SJSA1 (cell line): ENCODE measurements around the gene MCU. TPM values are rescaled to one million over a fixed set of nuclear protein-coding genes. Genes with fewer than 3 reads are reported as not detected.
A peak's percentile ranks its signal among the peaks of the same experiment; 100 is the strongest.

ENCODE experiments used
- DNase-seq, 2 experiments: peaks; one replicate each; pipeline ENCODE4 v3.0.0-alpha.2; 2015 to 2020; ENCODE audit warnings: low spot score in 2 of 2, low read depth in 1 of 2
- H3K27ac ChIP-seq: fragments of 250-450 bp; sonication (Bioruptor Pico); 2 replicates; pipeline ENCODE4 v1.5.1; 2020; ENCODE audit warnings: mild to moderate bottlenecking, moderate library complexity
- H3K27me3 ChIP-seq: fragments of 250-450 bp; sonication (Bioruptor Pico); replicated peaks from 2 replicates; pipeline ENCODE4 v1.5.1; 2020; ENCODE audit warnings: mild to moderate bottlenecking, moderate library complexity
- H3K36me3 ChIP-seq: fragments of 250-450 bp; sonication (Bioruptor Pico); 2 replicates; pipeline ENCODE4 v1.5.1; 2020; ENCODE audit warnings: mild to moderate bottlenecking
- H3K4me1 ChIP-seq: fragments of 250-450 bp; sonication (Bioruptor Pico); replicated peaks from 2 replicates; pipeline ENCODE4 v1.6.1; 2021; ENCODE audit warnings: mild to moderate bottlenecking
- H3K4me3 ChIP-seq: fragments of 250-450 bp; sonication (Bioruptor Pico); 2 replicates; pipeline ENCODE4 v1.5.1; 2020; ENCODE audit warnings: mild to moderate bottlenecking
- H3K9me3 ChIP-seq: fragments of 250-450 bp; sonication (Bioruptor Pico); replicated peaks from 2 replicates; pipeline ENCODE4 v1.5.1; 2020; ENCODE audit warnings: mild to moderate bottlenecking
- total RNA-seq: library from RNA; depleted of rRNA; stranded (reverse); fragments of >200 nt; shearing (Covaris generic); gene quantifications from 2 replicates; pipeline ENCODE4 v1.2.3, GENCODE V29; 2014

The MCU gene
- total RNA-seq, 1 experiment from 2014 or later, result 59.9 TPM

GRCh38 chr10:72796538-72796937, 104.6 kb downstream of the MCU start:
- no peaks in the 10 kb centered on the region for H3K27me3 ChIP-seq
- no peak overlapping the region for H3K27ac ChIP-seq
- DNase-seq, result no peak
- H3K4me1 ChIP-seq, result peaks cover 33% of the 10 kb centered on the region
- peaks cover 10% of the 10 kb centered on the region for H3K36me3 ChIP-seq
- no peaks in the 10 kb centered on the region for H3K9me3 ChIP-seq
- no peak overlapping the region for H3K4me3 ChIP-seq

DNA sequence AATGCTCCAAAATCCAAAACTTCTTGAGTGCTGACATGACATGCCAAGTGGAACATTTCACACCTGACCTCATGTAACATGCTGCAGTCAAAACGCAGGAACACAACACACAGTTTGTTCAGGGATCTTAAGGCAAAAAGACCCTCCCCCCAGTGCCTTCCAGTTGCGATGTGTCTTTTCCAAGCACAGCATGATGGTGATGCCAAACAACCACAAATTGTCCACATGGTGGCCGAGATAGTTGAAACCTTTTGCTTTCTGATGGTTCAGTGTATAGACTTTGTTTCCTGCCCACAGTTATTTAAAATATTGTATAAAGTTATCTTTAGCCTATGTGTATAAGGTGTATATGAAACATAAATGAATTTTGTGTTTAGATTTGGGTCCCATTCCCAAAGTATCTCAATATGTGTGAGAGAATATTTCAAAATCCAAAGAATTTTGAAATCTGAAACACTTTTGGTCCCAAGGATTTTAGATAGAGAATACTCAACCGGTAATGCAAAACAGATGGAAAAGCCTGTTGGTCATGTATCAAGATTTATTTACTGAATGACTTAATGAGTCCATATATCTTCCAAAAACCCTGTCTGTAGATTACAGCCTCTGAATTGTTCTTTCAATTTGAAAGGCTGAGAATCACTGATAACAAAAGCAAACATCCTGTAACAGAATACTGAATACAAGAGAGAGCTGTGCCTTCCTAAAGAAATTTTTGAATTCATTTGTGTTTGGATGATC, 108.2 kb downstream of the MCU start:
- H3K4me3 ChIP-seq, result no peak overlapping the region
- 0 out of 2 replicates have a peak overlapping the region, but pooled peaks have one; percentile 1 for H3K27ac ChIP-seq
- peak in 1 of 2 experiments; percentile 37 for DNase-seq

DNA sequence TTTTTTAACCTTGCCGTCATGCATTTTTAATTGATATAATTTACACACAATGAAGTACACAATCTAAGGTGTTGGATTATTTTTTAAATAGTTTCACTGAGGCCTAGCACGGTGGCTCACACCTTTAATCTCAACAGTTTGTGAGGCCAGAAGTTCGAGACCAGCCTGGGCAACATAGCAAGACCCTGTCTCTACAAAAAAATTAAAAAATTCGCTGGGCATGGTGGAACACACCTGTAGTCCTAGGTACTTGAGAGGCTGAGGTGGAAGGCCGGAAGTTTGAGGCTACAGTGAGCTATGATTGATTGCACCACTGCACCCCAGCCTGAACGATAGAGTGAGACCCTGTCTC, 108.8 kb downstream of the MCU start:
- no peak overlapping the region for H3K27ac ChIP-seq
- peaks cover 35% of the 10 kb centered on the region for H3K4me1 ChIP-seq
- peaks cover 3% of the 10 kb centered on the region; the same call in 1 of the 2 replicates for H3K36me3 ChIP-seq
- no peaks in the 10 kb centered on the region for H3K9me3 ChIP-seq
- no peak overlapping the region for H3K4me3 ChIP-seq
- no peaks in the 10 kb centered on the region for H3K27me3 ChIP-seq
- DNase-seq, result no peak

More for the DNA sequence above, 108.2 kb downstream of the MCU start:
- peaks cover 3% of the 10 kb centered on the region; the same call in 1 of the 2 replicates for H3K36me3 ChIP-seq
- peaks cover 39% of the 10 kb centered on the region for H3K4me1 ChIP-seq
- H3K9me3 ChIP-seq, result no peaks in the 10 kb centered on the region
- no peaks in the 10 kb centered on the region for H3K27me3 ChIP-seq

DNA sequence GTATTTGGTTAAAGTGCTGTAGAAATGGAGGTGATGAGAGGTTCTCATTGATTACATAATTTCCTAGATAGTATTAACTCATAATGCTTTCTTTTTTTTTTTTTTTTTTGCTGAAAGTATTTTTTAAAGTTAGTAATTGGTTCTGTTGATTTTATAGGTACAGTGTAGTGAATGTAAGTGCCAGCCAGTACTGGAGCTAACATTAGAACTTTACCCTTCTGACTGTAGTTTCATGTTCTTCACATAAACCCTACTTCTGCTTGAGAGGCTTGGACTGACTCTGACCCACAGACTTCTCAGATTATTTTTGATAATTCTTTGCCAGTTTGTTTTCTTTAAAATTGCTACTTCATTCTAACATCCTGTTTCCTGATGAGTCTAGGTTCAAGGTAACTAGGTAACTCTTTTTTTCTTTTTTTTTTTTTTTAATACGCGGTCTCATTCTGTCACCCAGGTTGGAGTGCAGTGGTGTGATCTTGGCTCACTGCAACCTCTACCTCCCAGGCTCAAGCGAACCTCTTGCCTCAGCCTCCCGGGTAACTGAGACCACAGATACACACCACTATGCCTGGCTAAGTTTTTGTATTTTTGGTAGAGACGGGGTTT, 109.4 kb downstream of the MCU start:
- no peak for DNase-seq
- Histone ChIP-seq H3K4me3 (no peak overlapping the region), H3K4me1 (peaks cover 32% of the 10 kb centered on the region), H3K27me3 (no peaks in the 10 kb centered on the region), H3K9me3 (no peaks in the 10 kb centered on the region), H3K27ac (peak overlapping the region; percentile 69; the same call in 1 of the 2 replicates), H3K36me3 (no peaks in the 10 kb centered on the region; the same call in 1 of the 2 replicates)

DNA sequence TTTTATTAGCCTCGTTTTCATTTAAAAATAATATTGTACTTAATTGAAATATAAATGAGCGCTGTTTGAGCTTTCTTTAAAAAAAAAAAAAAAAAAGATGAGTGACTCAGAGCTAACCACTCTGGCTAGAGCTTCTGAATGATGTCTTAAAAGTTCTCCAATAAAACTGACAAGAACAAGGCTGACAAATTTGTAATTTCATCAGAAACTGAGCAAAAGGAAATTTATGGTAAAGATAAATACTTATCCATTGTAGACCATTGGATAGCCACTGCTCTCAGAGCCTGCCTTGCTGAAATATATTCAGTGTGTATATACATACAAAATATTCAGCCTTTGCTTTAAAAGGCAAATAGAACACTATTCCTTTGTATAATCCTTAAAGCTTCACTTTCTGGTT, 110.4 kb downstream of the MCU start:
- Histone ChIP-seq H3K36me3 (no peaks in the 10 kb centered on the region), H3K4me3 (no peak overlapping the region), H3K27me3 (no peaks in the 10 kb centered on the region), H3K9me3 (no peaks in the 10 kb centered on the region), H3K27ac (peak overlapping the region; percentile 69), H3K4me1 (peaks cover 32% of the 10 kb centered on the region)
- no peak for DNase-seq

DNA sequence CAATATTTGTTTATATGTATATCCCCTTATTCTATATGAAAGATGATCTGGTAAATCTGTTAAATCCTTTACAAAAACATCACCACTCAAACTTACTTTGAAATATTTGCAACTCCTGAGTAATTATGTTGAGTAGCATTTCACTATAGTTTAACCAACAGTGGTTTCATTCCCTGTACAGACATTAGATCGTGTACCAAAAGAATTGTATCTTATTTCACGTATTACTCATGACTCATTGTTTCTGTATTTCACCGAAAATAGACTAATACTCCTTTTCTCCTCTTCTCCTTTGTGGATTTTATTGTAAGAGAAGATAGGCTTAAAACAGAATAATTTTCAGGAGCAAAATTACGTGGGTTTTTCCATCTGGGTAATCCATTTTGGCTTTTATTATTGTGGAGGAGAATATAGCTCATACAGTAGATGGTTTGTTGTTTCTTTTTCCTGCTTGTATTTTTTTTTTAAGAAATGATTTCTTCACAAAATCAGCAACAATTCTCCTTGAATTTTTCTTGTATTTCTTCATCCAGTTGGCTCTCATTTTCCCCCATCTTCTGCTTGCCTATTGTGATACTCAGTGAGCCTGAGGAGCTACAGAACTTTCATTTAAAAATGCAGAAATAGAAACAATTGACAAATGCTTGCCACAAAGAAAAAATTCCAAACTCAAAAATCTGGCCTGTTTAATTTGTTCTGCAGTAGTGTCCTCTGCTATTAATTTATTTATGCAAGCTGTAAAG, 111.0 kb downstream of the MCU start:
- Histone ChIP-seq H3K4me1 (peaks cover 32% of the 10 kb centered on the region), H3K27ac (peak overlapping the region; percentile 69), H3K27me3 (no peaks in the 10 kb centered on the region), H3K4me3 (no peak overlapping the region), H3K36me3 (no peaks in the 10 kb centered on the region; the same call in 1 of the 2 replicates), H3K9me3 (no peaks in the 10 kb centered on the region)
- DNase-seq, result peak in 1 of 2 experiments; percentile 66

GRCh38 chr10:72808001-72808400, 116.1 kb downstream of the MCU start:
- Histone ChIP-seq H3K27ac (no peak overlapping the region), H3K9me3 (no peaks in the 10 kb centered on the region), H3K4me1 (peaks cover 17% of the 10 kb centered on the region), H3K4me3 (no peak overlapping the region), H3K27me3 (no peaks in the 10 kb centered on the region), H3K36me3 (no peaks in the 10 kb centered on the region; the same call in 1 of the 2 replicates)
- no peak for DNase-seq

DNA sequence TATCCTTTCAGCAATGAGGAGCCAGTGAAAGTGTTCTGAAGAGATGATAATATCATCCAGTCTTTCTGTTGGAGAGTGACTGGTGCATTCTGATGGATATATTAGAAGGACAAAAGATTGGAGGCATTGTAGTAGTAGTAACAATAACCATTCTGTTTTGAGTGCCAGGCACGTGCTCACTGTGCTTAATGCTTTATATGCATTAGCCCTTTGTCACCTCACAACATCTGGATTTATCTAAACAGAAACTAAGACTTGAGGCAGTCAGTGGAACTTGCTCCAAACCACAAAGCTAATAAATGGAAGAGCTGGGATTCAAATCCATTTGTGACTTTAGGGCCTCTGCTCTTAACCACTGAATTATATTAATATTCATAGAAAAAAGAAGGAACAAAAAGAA, 117.1 kb downstream of the MCU start:
- Histone ChIP-seq H3K4me1 (peaks cover 14% of the 10 kb centered on the region), H3K27me3 (no peaks in the 10 kb centered on the region), H3K36me3 (no peaks in the 10 kb centered on the region; the same call in 1 of the 2 replicates), H3K9me3 (no peaks in the 10 kb centered on the region), H3K27ac (no peak overlapping the region), H3K4me3 (no peak overlapping the region)
- DNase-seq, result no peak

DNA sequence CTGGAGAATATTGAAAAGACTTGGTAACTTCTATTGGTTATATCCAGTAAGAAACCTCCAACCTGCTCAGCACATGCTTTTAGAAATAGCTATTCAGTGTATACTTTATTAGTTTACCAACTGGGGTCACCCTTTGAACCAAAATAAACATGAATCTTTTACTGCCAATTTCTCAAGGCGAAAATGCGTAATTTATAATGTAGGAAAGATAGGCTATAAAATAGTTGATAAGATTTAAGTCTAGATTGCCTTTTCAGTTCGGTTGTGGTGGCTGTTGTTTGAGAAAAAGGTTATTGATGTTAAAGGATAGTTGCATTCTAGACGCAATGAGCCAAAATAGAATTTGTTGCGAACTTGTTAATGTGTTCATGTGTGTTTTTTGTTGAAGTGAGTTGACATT, 119.0 kb downstream of the MCU start:
- H3K36me3 ChIP-seq, result no peaks in the 10 kb centered on the region; the same call in 1 of the 2 replicates
- H3K27ac ChIP-seq, result no peak overlapping the region
- no peaks in the 10 kb centered on the region for H3K9me3 ChIP-seq

DNA sequence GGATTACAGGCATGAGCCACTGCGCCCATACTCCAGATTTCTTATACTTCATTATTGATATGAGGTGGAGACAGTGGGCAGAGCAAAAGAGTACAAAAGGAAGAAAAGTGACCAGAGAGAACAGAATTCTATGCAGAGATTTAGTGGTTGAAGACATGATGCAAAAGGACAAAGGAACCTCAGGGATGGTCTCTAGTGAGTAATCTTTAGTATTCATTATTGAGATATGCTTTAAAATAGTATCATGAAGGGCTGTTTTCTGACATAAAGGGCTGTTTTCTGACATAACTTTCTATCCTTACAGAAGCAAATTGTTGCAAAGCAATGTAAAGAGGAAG, 120.4 kb downstream of the MCU start:
- Histone ChIP-seq H3K27ac (peak overlapping the region; percentile 31), H3K9me3 (no peaks in the 10 kb centered on the region), H3K27me3 (no peaks in the 10 kb centered on the region), H3K36me3 (no peaks in the 10 kb centered on the region; the same call in 1 of the 2 replicates), H3K4me3 (no peak overlapping the region), H3K4me1 (peaks cover 14% of the 10 kb centered on the region)
- DNase-seq, result no peak

More for the DNA sequence above, 119.0 kb downstream of the MCU start:
- H3K27me3 ChIP-seq, result no peaks in the 10 kb centered on the region
- DNase-seq, result no peak
- H3K4me3 ChIP-seq, result no peak overlapping the region
- peaks cover 14% of the 10 kb centered on the region for H3K4me1 ChIP-seq

GRCh38 chr10:72812753-72813430, 120.9 kb downstream of the MCU start:
- Histone ChIP-seq H3K36me3 (no peaks in the 10 kb centered on the region; the same call in 1 of the 2 replicates), H3K4me3 (no peak overlapping the region), H3K27me3 (no peaks in the 10 kb centered on the region), H3K9me3 (no peaks in the 10 kb centered on the region), H3K27ac (peak overlapping the region; percentile 31), H3K4me1 (peaks cover 14% of the 10 kb centered on the region)
- DNase-seq, result peak in 1 of 2 experiments; percentile 60

DNA sequence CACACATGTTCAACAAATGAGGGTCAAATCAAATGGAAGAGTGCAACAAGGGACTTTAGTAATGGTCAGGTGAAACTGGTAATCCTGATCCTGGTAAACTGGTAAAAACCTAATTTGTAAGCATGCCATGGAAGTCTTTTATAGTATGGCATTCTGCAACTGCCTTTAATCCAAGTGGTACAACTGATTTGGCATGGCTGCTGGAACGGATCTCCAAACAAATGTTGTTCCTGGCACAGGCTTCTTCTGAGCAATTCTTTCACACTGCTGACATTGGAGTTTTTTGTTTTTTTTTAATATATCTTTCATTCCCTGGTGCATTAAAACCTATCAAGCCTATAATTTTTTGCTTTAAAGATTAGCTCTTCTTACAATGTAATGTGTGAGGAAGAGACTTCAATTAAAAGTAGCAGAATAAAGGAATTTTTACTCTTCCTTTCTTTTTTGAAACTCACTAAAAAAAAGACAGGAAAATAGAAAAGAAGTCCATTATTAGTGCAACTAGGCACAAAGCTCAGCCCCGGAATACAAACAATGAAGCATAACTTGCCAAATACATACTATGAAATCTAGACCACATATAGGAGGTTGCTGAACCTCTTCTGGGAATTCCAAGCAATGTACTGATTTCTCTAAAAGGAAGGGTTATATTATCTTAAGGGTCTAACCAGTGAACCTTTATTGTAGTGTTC, 122.3 kb downstream of the MCU start:
- DNase-seq, result no peak
- no peaks in the 10 kb centered on the region for H3K9me3 ChIP-seq
- peaks cover 14% of the 10 kb centered on the region for H3K4me1 ChIP-seq
- no peak overlapping the region for H3K27ac ChIP-seq
- no peaks in the 10 kb centered on the region for H3K27me3 ChIP-seq
- no peak overlapping the region for H3K4me3 ChIP-seq
- no peaks in the 10 kb centered on the region for H3K36me3 ChIP-seq

DNA sequence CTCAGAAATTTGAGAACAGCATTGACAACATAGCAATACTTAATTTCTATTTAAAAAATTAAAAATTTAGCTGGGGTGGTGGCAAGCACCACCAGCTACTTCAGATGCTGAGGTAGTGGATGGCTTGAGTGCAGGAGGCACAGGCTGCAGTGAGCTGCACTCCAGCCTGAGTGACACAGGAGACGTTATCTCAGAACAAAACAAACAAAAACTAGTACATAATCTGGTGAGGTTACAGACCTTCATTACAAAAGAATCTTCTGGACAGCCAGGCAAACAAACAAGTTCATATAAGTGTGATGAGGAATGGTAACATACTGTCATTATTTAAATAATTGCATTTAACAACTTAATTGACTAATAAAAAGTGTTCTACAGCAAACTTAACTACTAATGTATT, 124.6 kb downstream of the MCU start:
- Histone ChIP-seq H3K27me3 (no peaks in the 10 kb centered on the region), H3K4me3 (no peak overlapping the region), H3K4me1 (peaks cover 14% of the 10 kb centered on the region), H3K9me3 (no peaks in the 10 kb centered on the region), H3K27ac (no peak overlapping the region), H3K36me3 (no peaks in the 10 kb centered on the region)
- DNase-seq, result no peak
